ENCODE data around the gene NKD1. TPM values are rescaled to one million over a fixed set of nuclear protein-coding genes. Genes with fewer than 3 reads are reported as not detected.

NKD1 gene
- total RNA-seq, 1 donor from 2014 or later, result 1.5 TPM

DNA sequence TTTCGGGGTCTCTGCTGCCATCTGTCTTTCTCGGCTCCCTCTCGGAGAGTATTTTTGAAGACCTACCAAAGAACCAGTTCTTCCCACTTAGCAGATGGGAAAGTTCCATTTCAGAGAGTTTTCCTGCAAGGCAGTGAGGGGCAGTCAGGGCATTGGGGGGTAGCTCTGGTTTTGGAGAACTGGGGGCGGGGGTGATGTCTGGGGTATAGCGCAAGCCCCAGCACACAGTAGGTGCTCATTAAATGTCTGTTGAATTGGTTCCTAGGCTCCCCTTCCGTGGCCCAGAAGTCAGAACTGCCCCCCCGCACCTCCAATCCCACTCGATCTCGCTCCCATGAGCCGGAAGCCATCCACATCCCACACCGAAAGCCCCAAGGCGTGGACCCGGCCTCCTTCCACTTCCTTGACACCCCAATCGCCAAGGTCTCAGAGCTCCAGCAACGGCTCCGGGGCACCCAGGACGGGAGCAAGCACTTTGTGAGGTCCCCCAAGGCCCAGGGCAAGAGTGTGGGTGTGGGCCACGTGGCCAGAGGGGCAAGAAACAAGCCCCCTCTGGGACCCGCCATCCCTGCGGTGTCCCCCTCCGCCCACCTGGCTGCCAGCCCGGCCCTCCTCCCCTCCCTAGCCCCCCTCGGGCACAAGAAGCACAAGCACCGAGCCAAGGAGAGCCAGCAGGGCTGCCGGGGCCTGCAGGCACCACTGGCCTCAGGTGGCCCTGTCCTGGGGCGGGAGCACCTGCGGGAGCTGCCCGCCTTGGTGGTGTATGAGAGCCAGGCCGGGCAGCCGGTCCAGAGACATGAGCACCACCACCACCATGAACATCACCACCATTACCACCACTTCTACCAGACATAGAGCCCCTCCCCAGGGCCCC lies 85.0 kb downstream of the NKD1 start:
- ChIA-PET POLR2A (no interaction called here), CTCF (no interaction called here)
- H3K4me1 Mint-ChIP-seq, result no peaks in the 10 kb centered on the region
- H3K4me3 Mint-ChIP-seq, result no peak overlapping the region
- no peak for ATAC-seq (ENCODE audit: low read depth)
- H3K27me3 Mint-ChIP-seq, result no peaks in the 10 kb centered on the region
- H3K36me3 Mint-ChIP-seq (ENCODE audit: low read depth), result no peaks in the 10 kb centered on the region
- no peaks in the 10 kb centered on the region for H3K9me3 Mint-ChIP-seq
- no peak overlapping the region for H3K27ac Mint-ChIP-seq
- intact Hi-C loops (cut with micrococcal nuclease), result no loop called here
- no peak for DNase-seq
- TF ChIP-seq, protein P1, sequence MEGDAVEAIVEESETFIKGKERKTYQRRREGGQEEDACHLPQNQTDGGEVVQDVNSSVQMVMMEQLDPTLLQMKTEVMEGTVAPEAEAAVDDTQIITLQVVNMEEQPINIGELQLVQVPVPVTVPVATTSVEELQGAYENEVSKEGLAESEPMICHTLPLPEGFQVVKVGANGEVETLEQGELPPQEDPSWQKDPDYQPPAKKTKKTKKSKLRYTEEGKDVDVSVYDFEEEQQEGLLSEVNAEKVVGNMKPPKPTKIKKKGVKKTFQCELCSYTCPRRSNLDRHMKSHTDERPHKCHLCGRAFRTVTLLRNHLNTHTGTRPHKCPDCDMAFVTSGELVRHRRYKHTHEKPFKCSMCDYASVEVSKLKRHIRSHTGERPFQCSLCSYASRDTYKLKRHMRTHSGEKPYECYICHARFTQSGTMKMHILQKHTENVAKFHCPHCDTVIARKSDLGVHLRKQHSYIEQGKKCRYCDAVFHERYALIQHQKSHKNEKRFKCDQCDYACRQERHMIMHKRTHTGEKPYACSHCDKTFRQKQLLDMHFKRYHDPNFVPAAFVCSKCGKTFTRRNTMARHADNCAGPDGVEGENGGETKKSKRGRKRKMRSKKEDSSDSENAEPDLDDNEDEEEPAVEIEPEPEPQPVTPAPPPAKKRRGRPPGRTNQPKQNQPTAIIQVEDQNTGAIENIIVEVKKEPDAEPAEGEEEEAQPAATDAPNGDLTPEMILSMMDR (IDR thresholded peaks at IDR 0.05), result no peak

DNA sequence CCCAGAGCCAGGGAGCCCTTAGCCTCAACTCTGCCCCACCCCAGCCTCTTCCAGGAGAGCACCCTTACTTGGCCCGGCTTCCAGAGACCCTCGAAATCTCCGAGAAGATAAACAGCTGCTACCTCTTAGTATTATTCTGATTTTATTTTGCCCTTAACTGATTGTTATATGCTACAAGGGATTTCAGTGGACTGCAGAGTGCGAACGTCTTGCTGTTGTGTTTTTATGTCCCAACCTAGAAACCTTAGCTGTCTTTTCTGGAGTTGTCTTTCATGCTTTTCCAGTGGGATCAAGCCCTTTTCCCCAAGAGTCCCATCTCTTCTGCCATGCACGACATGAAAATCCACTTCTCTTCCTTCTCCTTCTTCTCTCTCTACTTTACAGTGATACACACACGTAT lies 85.9 kb downstream of the NKD1 start:
- no peak for DNase-seq
- H3K27me3 Mint-ChIP-seq, result no peaks in the 10 kb centered on the region
- CTCF ChIA-PET, result no interaction called here
- H3K27ac Mint-ChIP-seq, result no peak overlapping the region
- H3K36me3 Mint-ChIP-seq (ENCODE audit: low read depth), result no peaks in the 10 kb centered on the region
- TF ChIP-seq, protein P1 (IDR thresholded peaks at IDR 0.05), result no peak
- intact Hi-C loops (cut with micrococcal nuclease), result no loop called here
- no peaks in the 10 kb centered on the region for H3K4me1 Mint-ChIP-seq
- POLR2A ChIA-PET, result no interaction called here
- no peaks in the 10 kb centered on the region for H3K9me3 Mint-ChIP-seq
- no peak for ATAC-seq (ENCODE audit: low read depth)
- no peak overlapping the region for H3K4me3 Mint-ChIP-seq

DNA sequence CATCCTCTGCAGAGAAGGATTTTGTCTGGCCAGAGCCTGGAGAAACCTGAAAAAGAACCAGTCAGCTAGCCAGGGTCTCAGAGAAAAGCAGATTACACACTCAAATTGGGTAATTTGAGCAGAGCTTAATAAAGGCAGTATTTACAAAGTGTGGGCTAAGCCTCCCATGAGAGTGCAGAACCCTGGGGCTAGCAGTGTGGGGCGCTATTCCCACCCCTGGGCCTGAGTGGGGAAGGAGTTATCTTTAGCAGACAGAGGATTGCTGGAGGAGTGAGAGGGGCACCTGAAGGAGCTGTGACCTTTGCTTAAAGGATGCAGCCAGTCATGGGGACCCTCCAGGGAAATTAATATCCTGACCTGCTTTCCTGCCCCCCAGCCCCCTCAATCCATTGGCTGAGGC lies 86.8 kb downstream of the NKD1 start:
- intact Hi-C loops (cut with micrococcal nuclease), result no loop called here
- H3K27ac Mint-ChIP-seq, result no peak overlapping the region
- no peak for DNase-seq
- no peaks in the 10 kb centered on the region for H3K4me1 Mint-ChIP-seq
- no peak overlapping the region for H3K4me3 Mint-ChIP-seq
- TF ChIP-seq, protein P1 (IDR thresholded peaks at IDR 0.05), result no peak
- ChIA-PET POLR2A (no interaction called here), CTCF (interaction anchor here (0.9 kb wide), 1 partner anchor 10 kb away, joined by 3 read pairs; no protein-coding TSS in a partner anchor)
- H3K36me3 Mint-ChIP-seq (ENCODE audit: low read depth), result no peaks in the 10 kb centered on the region
- ATAC-seq (ENCODE audit: low read depth), result no peak
- H3K9me3 Mint-ChIP-seq, result no peaks in the 10 kb centered on the region
- H3K27me3 Mint-ChIP-seq, result no peaks in the 10 kb centered on the region

DNA sequence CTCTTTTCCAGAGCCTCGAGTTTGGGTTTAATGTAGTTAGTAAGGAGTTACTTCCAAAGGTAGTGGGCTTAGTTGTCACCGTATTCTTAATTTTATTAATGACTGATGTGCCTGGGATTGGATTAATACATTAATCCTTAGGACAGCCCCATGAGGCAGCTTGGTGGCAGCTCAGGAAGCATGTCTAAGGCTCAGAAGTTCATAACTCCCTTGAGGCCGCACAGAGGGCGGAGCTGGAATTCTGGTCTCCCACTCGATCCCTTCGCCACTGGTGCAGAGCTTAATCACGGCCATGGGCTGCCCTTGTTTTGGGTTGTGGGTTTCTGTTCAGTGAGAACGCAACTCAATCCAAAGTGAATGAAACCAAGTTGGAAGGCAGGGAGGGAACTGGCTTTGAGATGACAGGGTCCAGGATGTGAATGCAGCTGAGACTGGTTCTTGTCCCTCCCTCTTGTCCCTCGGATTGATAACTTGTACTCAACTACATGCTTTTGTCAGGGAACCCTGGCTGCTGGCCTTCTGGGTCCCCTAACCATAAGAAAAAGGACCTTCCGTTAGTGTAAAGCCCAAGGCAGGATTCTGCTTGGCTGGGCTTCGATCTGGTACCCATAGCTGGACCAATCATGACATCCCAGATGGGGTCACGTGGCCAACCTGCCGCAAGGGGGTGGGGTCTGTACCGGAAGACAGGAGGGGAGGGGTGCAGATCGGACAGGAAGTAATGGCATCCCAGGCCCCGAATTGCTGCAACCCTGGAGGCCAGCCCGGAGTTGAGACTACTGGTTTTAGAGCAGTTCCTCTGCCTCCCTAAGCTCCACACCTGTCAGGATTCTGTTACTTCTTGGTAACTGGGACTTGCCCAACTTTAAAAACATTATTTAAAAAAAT lies 87.6 kb downstream of the NKD1 start:
- intact Hi-C loops (cut with micrococcal nuclease), result no loop called here
- Mint-ChIP-seq H3K4me1 (no peaks in the 10 kb centered on the region), H3K36me3 (ENCODE audit: low read depth) (no peaks in the 10 kb centered on the region), H3K4me3 (no peak overlapping the region), H3K27ac (no peak overlapping the region), H3K9me3 (no peaks in the 10 kb centered on the region), H3K27me3 (peaks cover 5% of the 10 kb centered on the region)
- ATAC-seq (ENCODE audit: low read depth), result no peak
- DNase-seq, result no peak
- ChIA-PET CTCF (interaction anchor here (0.9 kb wide), 1 partner anchor 9 kb away, joined by 3 read pairs; no protein-coding TSS in a partner anchor), POLR2A (no interaction called here)
- TF ChIP-seq, protein P1 (IDR thresholded peaks at IDR 0.05), result no peak
